SW 1271 (cell line): Measurements from ENCODE around the gene CNTLN.
"Not testable (repeated sequence)": the region's sequence is repeated elsewhere in the genome, so short reads cannot be mapped to it uniquely, and the experiment has no call there.

Experiments used
- DNase-seq, 2 experiments: peaks; one replicate each; lab custom pipeline; 2025; lab: John Stamatoyannopoulos, UW

The CNTLN gene

GRCh38 chr9:17490110-17490509 is 355.3 kb downstream of the CNTLN start:
- DNase-seq, result no peak

GRCh38 chr9:17491780-17492179 is 356.9 kb downstream of the CNTLN start:
- no peak for DNase-seq

- no peak for DNase-seq
These were observed 368.4 kb downstream of the CNTLN start for GRCh38 chr9:17503196-17503595.

GRCh38 chr9:17509151-17509550 is 374.3 kb downstream of the CNTLN start:
- DNase-seq, result no peak

- no peak for DNase-seq
These were observed 374.9 kb downstream of the CNTLN start for GRCh38 chr9:17509701-17510100.

- DNase-seq, result no peak
These were observed 384.9 kb downstream of the CNTLN start for GRCh38 chr9:17519761-17520160.

GRCh38 chr9:17520268-17521064 is 385.6 kb downstream of the CNTLN start:
- DNase-seq, result no peak

- DNase-seq, result no peak
These were observed 386.4 kb downstream of the CNTLN start for GRCh38 chr9:17521100-17521855.

GRCh38 chr9:17526726-17527125 is 391.9 kb downstream of the CNTLN start:
- not testable (repeated sequence) for DNase-seq

GRCh38 chr9:17528859-17529258 is 394.0 kb downstream of the CNTLN start:
- DNase-seq, result no peak

GRCh38 chr9:17531642-17532254 is 396.9 kb downstream of the CNTLN start:
- DNase-seq, result no peak

- no peak for DNase-seq
These were observed 397.6 kb downstream of the CNTLN start for GRCh38 chr9:17532461-17532860.

GRCh38 chr9:17535176-17535575 is 400.3 kb downstream of the CNTLN start:
- no peak for DNase-seq

- DNase-seq, result no peak
These were observed 401.2 kb downstream of the CNTLN start for GRCh38 chr9:17536027-17536426.

GRCh38 chr9:17551023-17551422 is 416.2 kb downstream of the CNTLN start:
- DNase-seq, result no peak
